ENCODE data around the gene SLC4A9. TPM values are rescaled to one million over a fixed set of nuclear protein-coding genes. Genes with fewer than 3 reads are reported as not detected.
A peak's percentile ranks its signal among the peaks of the same experiment; 100 is the strongest.

Gene SLC4A9
- total RNA-seq, 4 donors from 2014 or later = 0.10 to 1.4 (median 0.38) TPM; not detected in 1

DNA sequence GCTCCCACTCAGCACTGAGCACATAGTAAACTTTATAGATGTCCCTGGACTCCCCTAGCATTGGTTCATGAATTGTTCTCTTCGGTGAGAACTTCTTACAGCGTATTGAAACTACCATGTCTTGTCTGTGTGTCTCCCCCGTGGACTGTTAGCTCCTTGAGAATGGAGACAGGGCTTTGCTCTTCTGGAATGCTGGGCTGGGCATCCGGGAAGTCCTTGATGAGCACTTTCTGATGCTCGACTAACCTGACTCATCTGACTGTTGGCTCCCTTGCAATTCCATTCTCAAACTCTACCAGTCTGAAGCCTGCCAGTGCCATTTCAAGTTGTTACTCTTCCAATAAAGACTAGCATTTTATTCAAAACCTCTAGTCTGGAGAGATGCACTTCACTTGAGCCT, 42.1 kb upstream of the SLC4A9 start:
- WGBS, 2 donors = 70 to 71% methylated on average over 5 of the region's 5 CpGs
- H3K4me3 ChIP-seq (ENCODE audit: low read depth, poor library complexity, severe bottlenecking) = no peak overlapping the region

DNA sequence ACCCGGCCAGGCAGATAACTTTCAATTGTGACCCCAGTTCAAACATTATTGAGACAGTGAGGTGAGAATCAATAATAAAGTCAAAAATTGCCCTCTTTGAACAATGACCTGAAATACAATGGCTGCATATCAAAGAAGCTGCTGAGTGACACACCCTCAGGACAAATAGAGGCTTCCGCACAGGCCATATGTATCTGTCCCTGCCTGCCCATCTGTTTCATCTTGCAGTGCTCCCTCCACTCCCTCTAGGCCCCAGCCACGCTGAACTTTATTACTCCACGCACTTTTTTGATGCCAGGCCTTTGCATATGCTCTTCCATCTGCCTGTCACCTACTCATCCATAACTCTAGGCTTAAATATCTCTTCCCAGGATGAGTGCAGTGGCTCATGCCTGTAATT, 41.2 kb upstream of the SLC4A9 start:
- DNase-seq (ENCODE audit: low spot score in 2 of 2) = peak in 1 of 2 donors; percentile 28
- WGBS, 2 donors = 82 to 89% methylated on average over 4 of the region's 4 CpGs
- no peak overlapping the region for H3K4me3 ChIP-seq (ENCODE audit: low read depth, poor library complexity, severe bottlenecking)
- TF ChIP-seq, protein P1, sequence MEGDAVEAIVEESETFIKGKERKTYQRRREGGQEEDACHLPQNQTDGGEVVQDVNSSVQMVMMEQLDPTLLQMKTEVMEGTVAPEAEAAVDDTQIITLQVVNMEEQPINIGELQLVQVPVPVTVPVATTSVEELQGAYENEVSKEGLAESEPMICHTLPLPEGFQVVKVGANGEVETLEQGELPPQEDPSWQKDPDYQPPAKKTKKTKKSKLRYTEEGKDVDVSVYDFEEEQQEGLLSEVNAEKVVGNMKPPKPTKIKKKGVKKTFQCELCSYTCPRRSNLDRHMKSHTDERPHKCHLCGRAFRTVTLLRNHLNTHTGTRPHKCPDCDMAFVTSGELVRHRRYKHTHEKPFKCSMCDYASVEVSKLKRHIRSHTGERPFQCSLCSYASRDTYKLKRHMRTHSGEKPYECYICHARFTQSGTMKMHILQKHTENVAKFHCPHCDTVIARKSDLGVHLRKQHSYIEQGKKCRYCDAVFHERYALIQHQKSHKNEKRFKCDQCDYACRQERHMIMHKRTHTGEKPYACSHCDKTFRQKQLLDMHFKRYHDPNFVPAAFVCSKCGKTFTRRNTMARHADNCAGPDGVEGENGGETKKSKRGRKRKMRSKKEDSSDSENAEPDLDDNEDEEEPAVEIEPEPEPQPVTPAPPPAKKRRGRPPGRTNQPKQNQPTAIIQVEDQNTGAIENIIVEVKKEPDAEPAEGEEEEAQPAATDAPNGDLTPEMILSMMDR (IDR thresholded peaks at IDR 0.05) = no peak
- no peak for TF ChIP-seq POLR2A (IDR thresholded peaks at IDR 0.05)
- intact Hi-C loops (cut with DNase I; ENCODE audit: low total_unique reads) = no loop called here

More for the DNA sequence above, 42.1 kb upstream of the SLC4A9 start:
- peak in 1 of 2 donors; percentile 10 for DNase-seq (ENCODE audit: low spot score in 2 of 2)
- no peak for TF ChIP-seq POLR2A (IDR thresholded peaks at IDR 0.05)
- TF ChIP-seq, protein P1 (IDR thresholded peaks at IDR 0.05) = no peak
- intact Hi-C loops (cut with DNase I; ENCODE audit: low total_unique reads) = no loop called here

DNA sequence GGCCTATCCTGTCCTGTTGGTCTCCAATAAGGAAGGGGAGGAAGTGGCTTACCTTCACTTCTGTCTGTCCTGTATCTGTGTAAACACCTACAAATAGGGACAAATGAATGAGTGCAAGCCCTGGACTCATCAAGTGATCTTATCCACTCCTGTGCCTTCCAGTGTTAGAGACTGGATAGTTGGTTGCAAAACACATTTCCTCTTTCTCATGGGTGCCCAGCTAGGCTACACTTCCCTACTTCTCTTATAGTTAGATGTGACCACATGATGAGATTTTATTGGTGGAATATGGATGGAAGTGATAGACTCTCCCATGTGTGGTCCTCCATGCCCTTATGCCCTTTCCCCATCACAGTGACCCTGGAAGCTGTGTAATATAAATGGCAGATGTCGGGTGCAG, 40.2 kb upstream of the SLC4A9 start:
- WGBS, 2 donors = 80 to 100% methylated on average over 1 of the region's 1 CpG
- intact Hi-C loops (cut with DNase I; ENCODE audit: low total_unique reads) = no loop called here
- no peak for TF ChIP-seq POLR2A (IDR thresholded peaks at IDR 0.05)
- TF ChIP-seq, protein P1 (IDR thresholded peaks at IDR 0.05) = no peak
- H3K4me3 ChIP-seq (ENCODE audit: low read depth, poor library complexity, severe bottlenecking) = no peak overlapping the region
- no peak for DNase-seq (ENCODE audit: low spot score in 2 of 2)

DNA sequence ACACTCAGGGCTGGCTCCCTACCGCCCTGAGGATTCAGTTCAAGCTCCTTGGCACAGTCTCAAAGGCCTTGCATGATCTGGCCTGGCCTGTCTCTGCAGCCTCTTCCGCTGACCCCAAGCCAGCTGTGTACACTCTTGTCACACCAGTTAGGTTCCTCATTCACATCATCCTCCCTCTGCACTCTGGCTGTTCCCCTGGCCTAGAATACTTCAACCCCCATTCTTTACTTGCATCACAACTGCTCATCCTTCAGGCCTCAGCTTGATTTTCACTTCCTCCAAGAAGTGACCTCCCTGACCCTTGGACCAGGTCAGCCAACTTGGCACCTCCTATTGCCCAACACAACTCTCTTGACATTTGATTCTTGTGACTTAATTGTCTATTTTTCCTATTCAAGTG, 38.2 kb upstream of the SLC4A9 start:
- intact Hi-C loops (cut with DNase I; ENCODE audit: low total_unique reads) = no loop called here
- peak; percentile 62 to 85 for DNase-seq (ENCODE audit: low spot score in 2 of 2)

DNA sequence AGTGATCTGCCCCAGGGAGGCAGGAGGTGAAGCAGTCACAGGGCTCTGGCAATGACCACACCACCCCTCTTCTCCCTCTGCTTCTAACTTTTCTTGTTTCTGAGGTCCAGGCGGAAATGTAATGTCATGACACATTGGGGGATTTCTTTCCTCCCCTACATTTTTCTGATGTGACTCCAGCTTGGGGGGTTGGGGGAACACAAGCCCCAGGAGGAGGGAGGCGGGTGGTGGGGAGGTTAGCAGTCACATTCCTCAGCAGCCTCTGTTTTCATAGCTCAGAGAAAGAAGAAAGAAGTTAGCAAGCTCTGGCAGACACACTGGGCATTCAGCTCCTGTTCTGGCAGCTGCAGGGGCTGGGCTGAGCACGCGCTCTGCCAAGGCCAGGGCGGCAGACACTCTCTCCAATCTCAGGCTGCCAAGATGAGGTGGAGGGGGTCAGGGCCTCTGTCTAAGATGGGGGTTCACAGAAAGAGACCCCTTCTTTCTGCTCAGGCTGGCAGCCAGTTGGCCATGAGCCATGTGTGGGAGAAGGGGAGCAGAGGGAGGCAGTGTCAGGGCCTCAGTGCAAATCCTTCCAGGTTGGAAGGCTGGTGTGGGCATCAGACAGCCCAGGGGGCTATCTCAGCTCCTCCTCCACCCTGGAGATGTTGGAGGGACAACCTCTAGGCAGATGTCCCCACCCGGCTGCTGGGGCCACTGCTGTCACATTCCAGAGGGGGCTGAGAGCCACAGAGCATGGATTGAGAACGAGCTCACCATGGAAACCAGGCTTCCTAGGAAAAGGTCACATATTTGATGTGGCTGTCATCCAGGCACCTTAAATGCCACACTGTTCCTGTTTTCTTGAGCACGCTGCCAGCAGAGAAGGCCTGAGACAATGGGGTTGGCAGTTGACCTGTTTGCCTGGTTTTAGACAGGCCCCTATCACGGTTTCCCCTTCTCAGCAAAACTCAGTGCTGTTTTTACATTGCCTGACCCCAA, 37.0 kb upstream of the SLC4A9 start:
- no peak overlapping the region for H3K4me3 ChIP-seq (ENCODE audit: low read depth, poor library complexity, severe bottlenecking)
- TF ChIP-seq, protein P1 (IDR thresholded peaks at IDR 0.05) = no peak
- no peak for TF ChIP-seq POLR2A (IDR thresholded peaks at IDR 0.05)
- DNase-seq (ENCODE audit: low spot score in 2 of 2) = peak in 1 of 2 donors; percentile 81
- intact Hi-C loops (cut with DNase I; ENCODE audit: low total_unique reads) = no loop called here
- WGBS, 2 donors = 45 to 53% methylated on average over 9 of the region's 9 CpGs

More for the DNA sequence above, 38.2 kb upstream of the SLC4A9 start:
- WGBS, 2 donors = 72 to 74% methylated on average over 2 of the region's 2 CpGs
- TF ChIP-seq, protein P1 (IDR thresholded peaks at IDR 0.05) = no peak
- TF ChIP-seq POLR2A (IDR thresholded peaks at IDR 0.05) = no peak
- H3K4me3 ChIP-seq (ENCODE audit: low read depth, poor library complexity, severe bottlenecking) = no peak overlapping the region

Data from lower leg skin (tissue), 4 donors.